GM19468 (cell line): Measurements from ENCODE around the gene PIR.

Experiments
- ATAC-seq: cut with Tn5 transposase; IDR thresholded peaks from one replicate; pipeline ENCODE4 v1.9.1; 2021; ENCODE audit warnings: mild to moderate bottlenecking, moderate library complexity, moderate number of reproducible peaks; ENCODE audit not compliant: unreplicated experiment; ENCODE audit errors: extremely low read depth

Gene PIR

GRCh38 chrX:15495801-15496200 is 2.7 kb upstream of the PIR start:
- no peak for ATAC-seq

DNA sequence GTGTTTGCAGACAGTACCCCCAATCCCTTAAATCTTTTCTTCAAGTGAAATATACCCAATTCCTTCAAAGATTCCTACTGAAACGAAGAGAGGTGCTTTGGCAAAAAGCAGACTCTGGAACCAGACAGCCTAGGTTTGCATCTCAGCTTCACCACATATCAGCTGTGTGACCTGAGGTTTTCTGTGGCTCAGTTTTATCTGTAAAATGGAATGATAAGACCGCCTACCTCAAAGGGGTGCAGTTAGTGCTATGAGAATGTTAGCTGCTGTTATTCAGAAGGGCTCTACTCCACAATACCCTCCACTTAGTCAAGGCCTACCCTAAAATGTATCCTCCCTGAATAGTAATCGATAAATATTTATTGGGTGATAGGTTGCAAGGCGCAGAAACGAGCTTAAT is 664 bp downstream of the PIR start:
- no peak for ATAC-seq

DNA sequence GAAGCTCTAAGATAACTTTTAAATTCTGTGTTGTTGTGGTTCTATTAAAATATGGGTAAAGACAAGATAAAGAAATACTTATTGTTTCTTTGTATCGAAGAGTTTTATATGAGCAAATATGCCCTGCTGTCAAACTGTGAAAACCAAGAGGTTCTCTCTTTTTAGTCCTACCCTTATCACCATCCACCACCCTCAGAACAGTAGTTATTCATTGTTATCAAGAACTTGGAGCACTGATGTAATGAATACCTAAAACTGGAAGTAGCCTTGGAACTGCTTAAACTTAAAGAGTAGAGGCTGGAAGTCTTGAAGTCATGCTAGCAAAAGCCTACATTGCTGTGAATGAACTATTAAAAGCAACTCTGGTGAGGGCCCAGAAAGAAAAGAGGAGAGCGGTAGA is 9.2 kb downstream of the PIR start:
- no peak for ATAC-seq

GRCh38 chrX:15475486-15475885 is 17.6 kb downstream of the PIR start:
- ATAC-seq, result no peak

GRCh38 chrX:15475021-15475420 is 18.1 kb downstream of the PIR start:
- no peak for ATAC-seq

- ATAC-seq, result no peak
These were observed 19.1 kb downstream of the PIR start for GRCh38 chrX:15474028-15474427.

DNA sequence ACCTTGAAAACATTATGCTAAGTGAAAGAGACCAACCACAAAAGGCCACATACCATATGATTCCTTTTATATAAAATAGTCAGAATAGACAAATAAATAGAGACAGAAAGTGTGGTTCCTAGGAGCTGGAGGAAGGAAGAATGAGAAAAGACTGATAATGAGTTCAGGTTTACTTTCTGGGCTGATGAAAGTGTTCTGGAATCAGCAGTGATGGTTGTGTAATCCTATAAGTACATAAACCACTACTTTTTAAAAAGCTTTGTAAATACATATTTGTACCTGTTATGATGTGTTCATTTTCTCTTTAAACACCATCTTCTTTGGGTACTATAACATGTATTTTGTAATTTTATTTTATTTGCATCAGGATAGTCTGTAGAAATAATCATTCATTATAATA is 20.6 kb downstream of the PIR start:
- no peak for ATAC-seq

- no peak for ATAC-seq
These were observed 22.1 kb downstream of the PIR start for GRCh38 chrX:15471028-15471427.

DNA sequence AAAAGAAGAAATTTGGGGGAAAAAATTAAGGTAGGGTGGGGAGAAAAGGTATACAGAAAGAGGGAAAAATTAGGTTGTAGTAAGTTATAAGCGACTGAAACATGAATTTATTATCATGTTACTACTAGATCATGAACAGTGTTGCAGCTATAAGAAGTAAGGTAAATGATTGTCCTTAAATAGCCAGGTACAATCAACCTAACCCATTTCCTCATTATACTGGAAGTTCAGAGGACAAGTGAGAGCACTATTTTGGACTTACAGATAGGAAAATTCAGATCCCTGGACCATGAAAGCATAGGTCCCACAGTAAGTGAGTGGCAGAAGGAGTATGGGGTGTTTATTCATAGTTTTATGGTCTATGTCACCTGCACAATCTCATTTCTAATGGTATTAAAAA is 23.5 kb downstream of the PIR start:
- no peak for ATAC-seq

- ATAC-seq, result no peak
These were observed 25.1 kb downstream of the PIR start for GRCh38 chrX:15468036-15468435.

- no peak for ATAC-seq
These were observed 27.1 kb downstream of the PIR start for GRCh38 chrX:15465896-15466651.

- ATAC-seq, result peak; percentile 36
These were observed 27.8 kb downstream of the PIR start for GRCh38 chrX:15465347-15465746.

- ATAC-seq, result no peak
These were observed 28.4 kb downstream of the PIR start for GRCh38 chrX:15464704-15465103.

GRCh38 chrX:15451913-15452312 is 41.2 kb downstream of the PIR start:
- ATAC-seq, result no peak

GRCh38 chrX:15448010-15448639 is 45.0 kb downstream of the PIR start:
- ATAC-seq, result no peak

GRCh38 chrX:15441464-15441863 is 51.7 kb downstream of the PIR start:
- ATAC-seq, result no peak

DNA sequence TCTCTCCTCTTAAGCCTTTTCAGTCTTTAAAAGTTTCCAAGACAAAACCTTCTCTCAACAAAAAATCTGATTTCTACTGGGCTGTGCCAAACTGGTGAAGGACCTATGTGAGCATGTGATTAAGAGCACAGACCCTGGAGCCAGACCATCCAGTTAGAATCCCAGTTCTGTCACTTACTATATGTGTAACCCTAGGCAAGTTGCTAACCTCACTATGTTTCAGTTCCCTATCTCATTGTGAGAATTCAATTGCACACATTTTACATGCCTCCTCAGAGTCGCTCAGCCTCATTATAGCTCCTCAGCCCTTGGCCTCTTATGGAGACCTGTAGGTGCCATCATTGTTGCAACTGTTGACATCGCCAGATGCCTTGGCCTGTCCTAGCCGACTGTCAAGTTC is 54.8 kb downstream of the PIR start:
- ATAC-seq, result peak; percentile 67

DNA sequence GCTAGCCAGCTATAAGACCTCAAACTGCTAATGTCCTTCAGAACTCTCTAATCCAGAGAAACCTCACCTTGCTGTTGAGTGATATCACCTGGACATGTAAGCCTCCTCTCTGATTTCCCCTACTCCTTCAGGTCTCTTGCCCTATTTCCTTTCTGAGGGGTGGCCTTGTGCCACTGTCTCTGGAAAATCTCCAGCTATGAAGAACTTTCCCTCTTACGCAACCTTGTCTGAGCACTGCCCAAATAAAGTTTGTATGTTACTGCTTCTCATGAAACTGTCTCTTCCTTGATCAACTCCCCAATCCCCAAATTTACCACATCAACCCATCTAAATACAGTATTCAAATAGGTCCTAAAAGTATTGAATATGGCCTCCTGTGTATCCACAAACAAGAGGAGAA is 55.4 kb downstream of the PIR start:
- ATAC-seq, result no peak

- no peak for ATAC-seq
These were observed 57.1 kb downstream of the PIR start for GRCh38 chrX:15435836-15436619.

GRCh38 chrX:15434205-15434604 is 58.9 kb downstream of the PIR start:
- no peak for ATAC-seq

DNA sequence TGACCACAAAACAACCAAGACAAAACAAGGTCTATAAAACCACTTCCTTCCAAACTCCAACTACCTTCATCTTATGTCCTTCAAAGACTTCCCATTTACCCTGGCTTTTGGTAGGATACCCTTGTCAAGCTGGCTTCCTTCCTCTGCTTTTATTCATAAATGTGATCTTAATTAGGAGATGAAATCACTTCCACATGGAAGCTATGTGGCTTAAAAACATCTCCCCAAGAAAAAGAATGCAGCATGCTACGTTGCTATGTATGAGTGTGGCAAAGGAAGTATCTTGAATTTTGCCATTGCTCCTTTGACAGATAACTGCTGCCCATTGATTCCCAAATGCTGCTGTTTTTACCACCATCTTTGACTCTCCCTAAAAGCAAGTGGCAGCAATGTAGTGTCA is 62.5 kb downstream of the PIR start:
- ATAC-seq, result no peak
